GM12874 (cell line): ENCODE measurements around the gene AUTS2.

Experiments used
- CTCF ChIP-seq: IDR thresholded peaks from 2 replicates; pipeline ENCODE4 v1.5.1; 2011; ENCODE audit warnings: low read depth, mild to moderate bottlenecking, control low read depth, low read length, moderate library complexity; ENCODE audit not compliant: insufficient read depth

The AUTS2 gene

GRCh38 chr7:69961436-69961835 is 363.2 kb downstream of the AUTS2 start:
- no peak for TF ChIP-seq CTCF

GRCh38 chr7:69962186-69963065 is 364.2 kb downstream of the AUTS2 start:
- no peak for TF ChIP-seq CTCF

GRCh38 chr7:69963393-69963792 is 365.1 kb downstream of the AUTS2 start:
- TF ChIP-seq CTCF = no peak

- TF ChIP-seq CTCF = no peak
These were observed 368.7 kb downstream of the AUTS2 start for GRCh38 chr7:69966766-69967591.

GRCh38 chr7:69967689-69968450 is 369.6 kb downstream of the AUTS2 start:
- TF ChIP-seq CTCF = no peak

- no peak for TF ChIP-seq CTCF
These were observed 370.8 kb downstream of the AUTS2 start for GRCh38 chr7:69968969-69969556.
